GM19240 (cell line): ENCODE results near the gene RPL5.

Experiments used
- DNase-seq: peaks from one replicate; pipeline ENCODE4 v3.0.0; 2011; ENCODE audit warnings: low spot score; ENCODE audit not compliant: insufficient read length

The RPL5 gene

DNA sequence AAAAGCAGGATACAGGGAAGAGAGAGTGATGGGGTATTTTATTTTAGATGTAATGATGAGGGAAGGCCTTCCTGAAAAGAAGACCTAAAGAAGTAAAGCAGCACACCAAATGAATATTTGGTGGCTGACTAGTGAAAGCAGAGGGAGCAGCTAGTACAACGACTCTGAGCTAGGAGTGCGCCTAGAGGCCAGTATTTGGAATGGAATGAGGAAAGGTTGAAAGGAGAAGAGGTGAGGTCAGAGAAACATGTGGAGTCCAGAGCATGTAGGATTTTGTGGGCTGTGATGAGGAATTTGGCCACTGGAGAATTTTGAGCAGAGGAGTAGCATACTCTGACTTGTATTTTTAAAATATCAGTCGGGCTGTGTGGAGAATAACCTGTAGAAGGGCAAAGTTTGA, 11.8 kb upstream of the RPL5 start:
- DNase-seq = no peak

DNA sequence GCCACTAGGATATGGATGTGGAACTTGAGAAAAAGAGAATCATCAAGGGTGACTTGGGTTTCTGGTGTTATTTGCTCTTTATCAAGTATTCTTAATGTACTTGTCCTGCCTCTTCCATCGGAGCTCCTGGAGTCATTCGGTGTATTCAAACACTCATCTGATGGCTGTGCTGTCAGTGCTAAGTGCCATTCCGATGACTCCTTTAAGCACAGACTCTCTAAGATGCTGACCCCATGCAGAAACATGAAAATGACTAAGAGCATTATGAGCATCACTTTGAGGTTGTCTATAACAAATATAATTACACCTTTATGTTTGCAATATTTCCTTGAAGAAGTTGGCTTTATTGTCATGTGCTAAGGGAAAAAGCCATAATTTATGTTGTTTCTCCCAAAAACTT, 11.3 kb upstream of the RPL5 start:
- DNase-seq = no peak

DNA sequence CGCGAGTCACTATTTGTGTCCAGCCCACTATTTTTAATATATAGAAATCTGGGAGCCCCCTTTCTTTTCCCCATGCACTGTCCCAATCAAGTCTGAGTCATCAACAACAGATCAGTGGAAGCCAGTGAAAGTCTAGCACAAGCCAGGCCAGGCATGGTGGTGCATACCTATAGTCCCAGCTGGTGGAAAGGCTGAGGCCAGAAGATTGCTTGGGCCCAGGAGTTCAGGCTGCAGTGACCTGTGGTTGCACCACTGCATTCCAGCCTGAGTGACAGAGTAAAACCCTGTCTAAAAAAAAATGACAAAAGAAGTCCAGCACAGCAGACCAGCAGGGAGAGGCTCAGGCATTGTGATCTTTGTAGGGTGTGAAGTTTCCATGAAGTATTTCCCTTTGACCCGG, 9.0 kb upstream of the RPL5 start:
- no peak for DNase-seq

DNA sequence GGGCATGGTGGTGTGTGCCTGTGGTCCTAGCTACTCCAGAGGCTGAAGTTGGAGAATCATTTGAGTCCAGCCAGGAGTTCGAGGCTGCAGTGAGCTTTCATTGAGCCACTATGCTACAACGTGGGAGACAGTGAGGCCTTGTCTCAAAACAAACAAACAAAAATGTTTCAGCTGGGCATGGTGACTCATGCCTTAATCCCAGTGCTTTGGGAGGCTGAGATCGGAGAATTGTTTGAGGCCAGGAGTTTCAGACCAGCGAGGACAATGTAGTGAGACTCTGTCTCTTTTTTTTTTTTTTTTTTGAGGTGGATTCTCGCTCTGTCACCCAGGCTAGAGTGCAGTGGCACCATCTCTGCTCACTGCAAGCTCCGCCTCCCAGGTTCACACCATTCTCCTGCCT, 5.0 kb upstream of the RPL5 start:
- no peak for DNase-seq

GRCh38 chr1:92831368-92831761, 475 bp upstream of the RPL5 start:
- no peak for DNase-seq

DNA sequence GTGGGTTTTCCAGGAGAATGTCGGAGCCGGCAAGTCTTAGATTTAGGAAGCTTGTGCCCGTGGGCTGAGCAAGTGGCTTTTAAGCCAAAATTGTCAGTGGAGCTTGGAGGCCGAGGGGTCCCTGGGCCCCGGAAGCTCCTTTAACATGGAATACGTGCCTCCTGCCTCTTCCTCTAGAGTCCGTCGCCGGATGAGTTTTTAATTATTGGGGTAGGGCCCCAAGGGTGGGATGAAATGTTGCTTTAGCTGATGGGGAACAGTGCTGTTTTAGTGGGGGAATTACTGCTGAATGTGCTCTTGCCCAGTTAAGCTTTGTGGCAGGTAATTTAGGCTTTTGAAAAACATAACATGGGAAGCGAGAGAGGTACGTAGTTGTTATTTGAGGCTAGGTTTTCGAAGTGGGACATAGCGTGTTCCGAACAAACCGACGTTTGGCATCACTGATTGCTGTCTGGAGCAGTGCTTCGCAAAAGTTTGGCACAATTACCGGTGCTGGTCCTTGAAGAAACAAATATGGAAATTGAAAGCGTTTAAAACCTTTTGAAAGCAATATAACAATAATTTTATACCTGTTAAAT, 786 bp downstream of the RPL5 start:
- DNase-seq = no peak

GRCh38 chr1:92833840-92834239, 2.0 kb downstream of the RPL5 start:
- no peak for DNase-seq

- DNase-seq = no peak
Observed at GRCh38 chr1:92834617-92835016, 2.8 kb downstream of the RPL5 start.

GRCh38 chr1:92837062-92837461, 5.2 kb downstream of the RPL5 start:
- DNase-seq = no peak

DNA sequence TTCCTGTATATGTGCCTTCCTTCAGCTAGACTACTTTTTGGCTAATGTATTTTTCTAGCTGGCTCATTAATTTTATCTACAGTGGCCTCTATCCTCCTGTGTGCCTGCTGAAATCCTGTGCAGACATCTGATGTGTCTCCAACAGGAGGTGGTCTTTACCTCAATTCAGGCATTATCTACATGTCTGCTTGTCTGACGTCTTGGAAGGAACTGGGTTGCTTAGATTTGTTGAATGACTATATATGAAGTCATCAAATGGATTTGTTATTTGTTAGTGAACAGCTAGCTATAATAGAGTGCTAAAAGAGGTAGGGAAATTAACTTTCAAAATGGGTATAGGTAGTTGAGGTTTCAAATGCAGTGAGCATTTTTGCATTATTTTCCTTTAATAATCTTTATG, 6.7 kb downstream of the RPL5 start:
- no peak for DNase-seq

DNA sequence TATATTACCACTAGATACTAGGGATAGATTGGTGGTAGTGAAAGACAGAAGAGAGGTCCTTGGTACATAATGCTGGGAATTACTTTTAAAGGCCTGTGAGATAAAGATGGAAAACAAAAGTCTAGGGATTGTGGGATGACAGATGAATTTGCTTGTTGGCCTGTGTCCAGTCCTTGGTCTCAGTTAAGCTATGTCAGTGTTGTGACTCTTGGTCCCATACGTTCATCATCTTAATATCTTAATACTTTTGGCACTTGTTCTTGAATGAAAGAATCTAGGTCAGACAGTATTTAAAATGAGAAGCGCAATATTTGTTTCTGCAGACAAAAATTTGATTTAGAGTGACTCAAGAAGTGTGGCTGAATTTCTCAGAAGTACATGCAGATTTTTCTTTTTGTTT, 7.6 kb downstream of the RPL5 start:
- DNase-seq = no peak

- no peak for DNase-seq
Observed at GRCh38 chr1:92840600-92840999, 8.8 kb downstream of the RPL5 start.

- DNase-seq = no peak
Observed at GRCh38 chr1:92842082-92843045, 10.5 kb downstream of the RPL5 start.

DNA sequence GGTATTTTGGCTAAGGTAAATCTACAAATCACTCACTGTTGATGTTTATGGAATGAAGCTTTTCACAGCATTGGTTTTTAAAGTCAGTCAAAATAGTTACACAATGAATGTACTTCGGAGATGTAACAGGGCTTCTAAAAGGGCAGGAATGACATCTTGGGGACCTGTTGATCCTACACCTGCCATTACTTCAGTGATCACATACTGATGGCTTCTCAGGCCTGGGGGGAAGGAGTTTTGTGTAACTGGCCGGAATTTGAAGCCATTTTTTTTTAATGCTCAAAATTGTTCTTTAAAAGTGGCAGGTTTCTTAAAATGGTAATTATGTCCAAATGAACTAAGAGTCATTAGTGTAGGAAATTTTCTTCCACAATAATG, 11.2 kb downstream of the RPL5 start:
- DNase-seq = no peak

DNA sequence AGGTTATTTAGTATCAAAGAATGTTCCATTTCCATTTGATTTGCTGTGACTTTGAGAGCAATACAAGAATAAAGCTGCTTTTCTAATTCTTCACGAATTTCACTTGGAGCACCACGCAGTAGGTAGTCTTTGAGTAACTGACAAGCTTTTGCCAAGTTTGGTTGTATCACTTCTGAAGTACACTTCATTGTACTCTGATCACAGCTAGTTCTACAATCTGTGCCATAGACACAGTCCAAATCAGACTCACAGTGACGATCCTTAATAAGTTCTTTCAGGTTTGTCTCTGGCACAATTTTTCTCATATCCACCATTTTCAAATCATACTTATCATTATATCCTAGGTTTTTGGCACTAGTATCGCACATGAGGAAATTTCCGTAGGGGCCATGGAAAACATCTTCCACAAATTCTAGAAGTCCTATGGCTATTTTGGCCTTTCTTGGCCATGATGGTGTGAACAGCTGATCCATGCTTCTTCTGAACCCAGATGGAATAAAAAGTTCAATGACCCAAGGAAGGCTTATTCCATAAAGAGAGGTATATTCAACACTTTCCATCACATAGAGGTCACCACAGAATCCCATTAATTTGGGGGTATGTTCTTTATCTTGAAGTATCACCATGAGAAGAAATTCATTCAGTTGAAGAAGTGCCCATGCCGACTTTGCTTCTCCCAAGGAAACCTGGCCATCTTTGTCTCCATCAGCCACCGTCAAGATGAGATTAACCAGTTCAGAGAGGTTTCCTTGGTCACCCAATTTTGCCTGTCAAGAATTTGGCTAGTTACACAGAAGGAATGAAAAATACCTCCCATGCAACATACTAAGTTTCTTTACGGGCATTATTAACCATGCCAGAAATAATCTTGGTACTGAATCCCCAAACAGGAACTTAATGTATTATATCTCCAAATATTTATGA, 11.9 kb downstream of the RPL5 start:
- no peak for DNase-seq

DNA sequence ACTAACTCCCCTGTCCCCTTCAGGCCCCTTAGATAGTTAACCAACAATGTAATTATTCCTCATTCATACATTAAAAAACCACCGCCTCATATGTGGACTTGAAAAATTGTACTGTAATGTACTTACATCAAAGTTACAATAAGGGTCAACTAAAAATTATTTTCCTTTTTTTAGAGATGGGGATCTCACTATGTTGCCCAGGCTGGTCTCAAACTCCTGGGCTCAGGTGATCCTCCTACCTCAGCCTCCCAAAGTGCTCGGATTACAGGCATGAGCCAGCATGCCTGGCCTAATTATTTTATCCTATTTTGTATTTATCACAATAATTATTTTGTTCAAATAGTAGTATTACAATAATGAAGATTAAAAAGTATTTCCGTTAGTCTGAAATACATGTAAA, 12.6 kb downstream of the RPL5 start:
- DNase-seq = no peak

DNA sequence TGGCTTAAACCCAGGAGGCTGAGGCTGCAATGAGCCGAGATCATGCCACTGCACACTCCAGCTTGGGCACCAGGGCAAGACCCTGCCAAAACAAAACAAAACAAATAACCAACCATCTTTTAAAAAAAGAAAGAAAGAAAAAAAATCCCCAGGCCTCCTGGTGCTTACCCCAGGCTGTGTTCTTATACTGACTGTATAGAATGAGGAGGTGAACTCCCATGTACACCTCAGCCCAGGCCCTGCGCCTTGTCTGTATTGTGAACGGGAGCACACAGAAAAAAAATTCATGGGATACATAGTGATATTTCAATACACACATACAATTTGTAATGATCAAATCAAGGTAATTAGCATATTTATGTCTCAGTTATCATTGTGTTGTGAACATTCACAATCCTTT, 14.1 kb downstream of the RPL5 start:
- DNase-seq = no peak

DNA sequence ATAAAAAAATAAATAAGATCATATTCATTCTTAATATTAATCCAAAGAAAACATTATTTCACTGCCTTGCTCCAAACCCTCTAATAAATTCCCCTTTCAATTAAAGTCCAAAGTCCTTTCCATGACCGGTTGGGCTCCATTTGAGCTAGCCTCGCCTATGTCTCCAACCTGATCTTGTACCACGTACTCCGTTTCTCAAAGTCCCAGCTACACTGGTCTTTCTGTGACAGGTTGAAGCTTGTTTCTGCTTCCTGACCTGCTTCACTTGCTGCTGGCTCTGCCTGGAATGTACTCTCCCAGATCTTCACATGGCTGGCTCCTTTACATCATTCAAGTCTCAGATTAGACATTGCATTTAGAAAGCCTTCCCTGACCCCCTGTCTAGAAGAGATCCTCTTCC, 16.4 kb downstream of the RPL5 start:
- no peak for DNase-seq

DNA sequence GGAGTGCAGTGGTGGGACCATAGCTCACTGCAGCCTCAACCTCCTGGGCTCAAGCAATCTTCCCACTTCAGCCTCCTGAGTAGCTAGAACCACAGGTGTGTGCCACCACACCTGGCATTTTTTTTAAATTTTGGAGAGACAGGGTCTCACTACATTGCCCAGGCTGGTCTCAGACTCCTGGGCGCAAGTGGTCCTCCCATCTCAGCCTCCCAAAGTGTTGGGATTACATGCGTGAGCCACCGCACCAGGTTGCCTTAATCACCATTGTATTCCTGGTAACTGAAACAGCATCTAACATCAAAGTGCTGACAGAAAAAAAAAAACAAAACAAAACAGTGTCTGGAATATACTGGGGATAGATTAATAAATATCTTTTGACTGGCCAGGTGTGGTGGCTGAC, 18.2 kb downstream of the RPL5 start:
- no peak for DNase-seq

DNA sequence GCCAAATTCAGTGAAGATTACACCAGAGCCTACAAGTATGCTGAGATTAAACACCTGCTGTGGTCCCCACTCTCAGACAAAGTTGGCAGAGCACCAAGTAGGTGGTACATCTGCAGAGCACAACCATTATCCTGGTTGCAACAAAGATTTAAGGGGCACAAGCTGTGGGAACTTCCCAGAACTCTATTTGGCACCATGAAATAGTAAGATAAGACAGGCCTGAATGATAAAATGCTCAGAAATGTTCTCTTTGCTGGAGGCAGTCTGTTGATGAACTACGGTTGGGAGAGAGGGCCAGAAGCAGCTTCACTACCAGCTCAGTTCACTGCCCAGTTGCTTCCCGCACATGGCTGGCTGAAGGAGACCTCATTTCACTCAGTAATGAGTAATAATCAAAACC, 19.9 kb downstream of the RPL5 start:
- DNase-seq = no peak

- DNase-seq = no peak
Observed at GRCh38 chr1:92853299-92853698, 21.5 kb downstream of the RPL5 start.
